ENCODE data around the gene GOLIM4.

DNA sequence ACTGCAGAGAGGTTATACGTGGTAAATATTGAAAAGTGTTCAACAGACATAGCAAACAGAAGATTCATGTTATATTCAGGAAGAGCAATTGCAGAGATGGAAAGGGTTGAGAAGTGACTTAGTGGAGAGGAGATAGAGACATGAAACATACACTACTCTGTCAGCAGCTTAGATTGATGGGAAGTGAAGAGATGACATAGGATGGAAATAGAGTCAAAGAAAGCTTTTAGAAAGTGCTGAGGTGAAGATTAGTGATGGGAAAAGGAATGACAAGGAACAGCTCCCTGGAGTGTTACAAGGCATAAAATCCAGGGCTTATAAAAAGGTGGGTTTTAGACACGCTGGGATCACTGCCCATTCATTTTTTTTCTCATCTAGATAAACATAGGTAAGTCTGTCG, 17.2 kb upstream of the GOLIM4 start:
- TF ChIP-seq, protein P1, sequence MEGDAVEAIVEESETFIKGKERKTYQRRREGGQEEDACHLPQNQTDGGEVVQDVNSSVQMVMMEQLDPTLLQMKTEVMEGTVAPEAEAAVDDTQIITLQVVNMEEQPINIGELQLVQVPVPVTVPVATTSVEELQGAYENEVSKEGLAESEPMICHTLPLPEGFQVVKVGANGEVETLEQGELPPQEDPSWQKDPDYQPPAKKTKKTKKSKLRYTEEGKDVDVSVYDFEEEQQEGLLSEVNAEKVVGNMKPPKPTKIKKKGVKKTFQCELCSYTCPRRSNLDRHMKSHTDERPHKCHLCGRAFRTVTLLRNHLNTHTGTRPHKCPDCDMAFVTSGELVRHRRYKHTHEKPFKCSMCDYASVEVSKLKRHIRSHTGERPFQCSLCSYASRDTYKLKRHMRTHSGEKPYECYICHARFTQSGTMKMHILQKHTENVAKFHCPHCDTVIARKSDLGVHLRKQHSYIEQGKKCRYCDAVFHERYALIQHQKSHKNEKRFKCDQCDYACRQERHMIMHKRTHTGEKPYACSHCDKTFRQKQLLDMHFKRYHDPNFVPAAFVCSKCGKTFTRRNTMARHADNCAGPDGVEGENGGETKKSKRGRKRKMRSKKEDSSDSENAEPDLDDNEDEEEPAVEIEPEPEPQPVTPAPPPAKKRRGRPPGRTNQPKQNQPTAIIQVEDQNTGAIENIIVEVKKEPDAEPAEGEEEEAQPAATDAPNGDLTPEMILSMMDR (IDR thresholded peaks at IDR 0.05) = no peak
- TF ChIP-seq POLR2A (IDR thresholded peaks at IDR 0.05) = no peak
